ENCODE results near the gene LRMDA. TPM values are rescaled to one million over a fixed set of nuclear protein-coding genes. Genes with fewer than 3 reads are reported as not detected.

The LRMDA gene
- total RNA-seq, 1 donor from 2014 or later = 1.8 TPM

GRCh38 chr10:75449382-75450074, 18.1 kb downstream of the LRMDA start:
- ATAC-seq = no peak

GRCh38 chr10:75450075-75450445, 18.6 kb downstream of the LRMDA start:
- no peak for ATAC-seq

- no peak for ATAC-seq
Observed at GRCh38 chr10:75450644-75451640, 19.5 kb downstream of the LRMDA start.

GRCh38 chr10:75451831-75452230, 20.4 kb downstream of the LRMDA start:
- no peak for ATAC-seq

- no peak for ATAC-seq
Observed at GRCh38 chr10:75452997-75453396, 21.6 kb downstream of the LRMDA start.

GRCh38 chr10:75456122-75456521, 24.7 kb downstream of the LRMDA start:
- no peak for ATAC-seq

- no peak for ATAC-seq
Observed at GRCh38 chr10:75460059-75460458, 28.6 kb downstream of the LRMDA start.

GRCh38 chr10:75461672-75462649, 30.5 kb downstream of the LRMDA start:
- ATAC-seq = no peak

GRCh38 chr10:75462865-75463264, 31.4 kb downstream of the LRMDA start:
- ATAC-seq = no peak

GRCh38 chr10:75464478-75465449, 33.3 kb downstream of the LRMDA start:
- peak; percentile 64 for ATAC-seq

- ATAC-seq = no peak
Observed at GRCh38 chr10:75465450-75465827, 34.0 kb downstream of the LRMDA start.

- no peak for ATAC-seq
Observed at GRCh38 chr10:75466001-75466400, 34.6 kb downstream of the LRMDA start.

- no peak for ATAC-seq
Observed at GRCh38 chr10:75466886-75467285, 35.5 kb downstream of the LRMDA start.

- no peak for ATAC-seq
Observed at GRCh38 chr10:75468612-75469005, 37.2 kb downstream of the LRMDA start.

- peak; percentile 88 for ATAC-seq
Observed at GRCh38 chr10:75469006-75469616, 37.7 kb downstream of the LRMDA start.

GRCh38 chr10:75470901-75471300, 39.5 kb downstream of the LRMDA start:
- no peak for ATAC-seq

- ATAC-seq = no peak
Observed at GRCh38 chr10:75472685-75473084, 41.3 kb downstream of the LRMDA start.

- ATAC-seq = no peak
Observed at GRCh38 chr10:75474106-75474505, 42.7 kb downstream of the LRMDA start.

GRCh38 chr10:75475460-75476182, 44.2 kb downstream of the LRMDA start:
- no peak for ATAC-seq

GRCh38 chr10:75476569-75476968, 45.1 kb downstream of the LRMDA start:
- ATAC-seq = no peak

Measured in esophagus mucosa (tissue), 1 donor.